K562 (cell line): Measurements from ENCODE around the gene FBXL12. TPM values are rescaled to one million over a fixed set of nuclear protein-coding genes. Genes with fewer than 3 reads are reported as not detected.

Experiments used
- ATF6 ChIP-seq: sonication (generic); formaldehyde crosslinking; IDR thresholded peaks from 2 replicates; pipeline ENCODE4 v1.4.0; 2020; ENCODE audit warnings: mild to moderate bottlenecking, missing genetic modification reagents
- BMI1 ChIP-seq: fragments of 150-350 bp; IDR thresholded peaks from 2 replicates; pipeline ENCODE4 v1.6.1; 2014; ENCODE audit warnings: low read length
- C11orf30 ChIP-seq: fragments of 450-650 bp; IDR thresholded peaks from 2 replicates; pipeline ENCODE4 v1.6.1; 2016; ENCODE audit warnings: low read depth, mild to moderate bottlenecking
- DMBX1 ChIP-seq: fragments of 250-450 bp; sonication (Bioruptor Pico); IDR thresholded peaks from 2 replicates; pipeline ENCODE4 v1.8.0; 2022; ENCODE audit warnings: inconsistent platforms, mild to moderate bottlenecking, moderate library complexity, borderline replicate concordance
- EHMT2 ChIP-seq: fragments of 450-650 bp; IDR thresholded peaks from 2 replicates; pipeline ENCODE4 v1.6.1; 2018; ENCODE audit warnings: antibody characterized with exemption
- ELF2 ChIP-seq: fragments of 250-450 bp; sonication (Bioruptor Pico); IDR thresholded peaks from 2 replicates; pipeline ENCODE4 v1.5.0; 2021; ENCODE audit warnings: mild to moderate bottlenecking
- ETV1 ChIP-seq: fragments of 450-650 bp; conservative IDR thresholded peaks from 2 replicates; pipeline ENCODE4 v1.6.1; 2016; ENCODE audit warnings: missing genetic modification characterization, control low read depth, low read depth, missing compliant biosample characterization
- GATA2 ChIP-seq: sonication (generic); formaldehyde crosslinking; IDR thresholded peaks from 2 replicates; pipeline ENCODE4 v1.4.0; 2020; ENCODE audit warnings: mild to moderate bottlenecking, missing genetic modification reagents
- HES1 ChIP-seq: fragments of 450-650 bp; IDR thresholded peaks from 2 replicates; pipeline ENCODE4 v1.6.1; 2016; ENCODE audit warnings: low read depth, mild to moderate bottlenecking, moderate library complexity
- HIVEP1 ChIP-seq: fragments of 250-450 bp; sonication (Bioruptor Pico); IDR thresholded peaks from 2 replicates; pipeline ENCODE4 v1.4.0; 2020; ENCODE audit warnings: mild to moderate bottlenecking
- IRF2 ChIP-seq: sonication (generic); formaldehyde crosslinking; IDR thresholded peaks from 2 replicates; pipeline ENCODE4 v1.8.1; 2022; ENCODE audit warnings: mild to moderate bottlenecking, missing genetic modification reagents
- MCM5 ChIP-seq: fragments of 450-650 bp; IDR thresholded peaks from 2 replicates; pipeline ENCODE4 v1.6.1; 2016; ENCODE audit warnings: low read depth
- MTA1 ChIP-seq: fragments of 450-650 bp; IDR thresholded peaks from 2 replicates; pipeline ENCODE4 v1.6.1; 2017; ENCODE audit warnings: borderline replicate concordance
- MTA3 ChIP-seq: fragments of 450-650 bp; formaldehyde crosslinking; IDR thresholded peaks from 2 replicates; pipeline ENCODE4 v1.6.1; 2017; ENCODE audit warnings: mild to moderate bottlenecking, borderline replicate concordance
- NELFE ChIP-seq: IDR thresholded peaks from 2 replicates; pipeline ENCODE4 v1.6.1; 2011; ENCODE audit warnings: mild to moderate bottlenecking; ENCODE audit not compliant: insufficient read depth, insufficient read length
- RBFOX2 ChIP-seq: fragments of 200-400 bp; formaldehyde crosslinking; IDR thresholded peaks from 2 replicates; pipeline ENCODE4 v1.6.1; 2017; ENCODE audit warnings: low read depth, mild to moderate bottlenecking, low read length, moderate library complexity
- RUNX1 ChIP-seq: sonication (generic); IDR thresholded peaks from 2 replicates; pipeline ENCODE4 v1.6.1; 2016; ENCODE audit warnings: antibody characterized with exemption, low read depth
- SFPQ ChIP-seq: fragments of 200-400 bp; formaldehyde crosslinking; IDR thresholded peaks from 2 replicates; pipeline ENCODE4 v1.6.1; 2017; ENCODE audit warnings: mild to moderate bottlenecking, low read depth, low read length, moderate library complexity
- SMARCB1 ChIP-seq: IDR thresholded peaks from 2 replicates; pipeline ENCODE4 v1.6.1; 2011; ENCODE audit warnings: improper control_type of control experiment, low read depth; ENCODE audit not compliant: insufficient read length
- TCF15 ChIP-seq: fragments of 250-450 bp; sonication (Bioruptor Pico); IDR thresholded peaks from 2 replicates; pipeline ENCODE4 v1.8.0; 2022; ENCODE audit warnings: moderate library complexity, mild to moderate bottlenecking, inconsistent platforms
- YY1 ChIP-seq, 3 experiments: IDR thresholded peaks; 2 replicates each; pipeline ENCODE4 v1.6.1; 2011; ENCODE audit warnings: low read length in 2 of 3, mild to moderate bottlenecking in 2 of 3, moderate library complexity in 2 of 3, borderline replicate concordance in 1 of 3, control low read depth in 1 of 3, low read depth in 1 of 3; ENCODE audit not compliant: insufficient read depth in 3 of 3, insufficient replicate concordance in 2 of 3, control insufficient read depth in 1 of 3, insufficient read length in 1 of 3; ENCODE audit errors: extremely low read depth in 1 of 3
- ZBTB17 ChIP-seq: fragments of 450-650 bp; formaldehyde crosslinking; IDR thresholded peaks from 2 replicates; pipeline ENCODE4 v1.4.0; 2020; ENCODE audit warnings: mild to moderate bottlenecking
- ZNF717 ChIP-seq: fragments of 250-450 bp; sonication (Bioruptor Pico); IDR thresholded peaks from 2 replicates; pipeline ENCODE4 v1.5.0; 2021
- ZNF766 ChIP-seq: fragments of 200-800 bp; sonication (Bioruptor generic); conservative IDR thresholded peaks from 2 replicates; pipeline ENCODE4 v1.6.1; 2016; ENCODE audit warnings: missing genetic modification characterization, missing compliant biosample characterization
- polyA plus RNA-seq, 8 experiments: library from polyadenylated mRNA; depleted of rRNA in 4 of 8; stranded (reverse) in 5 of 8; unstranded in 3 of 8; fragments of >200 nt; fragmentation: Nextera tagmentation in 2 of 8; fragmentation: Illumina TruSeq in 1 of 8; extraction: Ambion mirVana in 2 of 8; extraction: Trizol in 1 of 8; gene quantifications; 2 replicates each; pipeline versions ENCODE4 v1.2.1 to v1.2.3, GENCODE V29; 2011 to 2014; ENCODE audit warnings: inconsistent platforms in 1 of 8, missing spikeins in 1 of 8
- total RNA-seq, 7 experiments: library from RNA; depleted of rRNA in 6 of 7; stranded (reverse); fragments of >200 nt in 6 of 7; fragmentation: Illumina TruSeq in 2 of 7; extraction: Trizol in 2 of 7; gene quantifications; 2 replicates each; pipeline versions ENCODE4 v1.2.1 to v1.2.3, GENCODE V29; 2011 to 2021; ENCODE audit warnings: low replicate concordance in 1 of 7

FBXL12 gene
- total and polyA plus RNA-seq, 9 of the 15 experiments (the other 6 are each of a cell fraction or from before 2014, with no cell fraction given): 2.7 to 40.5 (median 26.5) TPM

GRCh38 chr19:9818734-9819595 lies at the start of gene FBXL12 (continued):
- TF ChIP-seq ATF6 (CRISPR knock-in tag) (no peak), IRF2 (no peak), YY1 (IDR thresholded peaks at IDR 0.05; ENCODE audit: borderline replicate concordance in 1 of 3, control insufficient read depth in 1 of 3, extremely low read depth in 1 of 3, insufficient read depth in 3 of 3, insufficient read length in 1 of 3, insufficient replicate concordance in 2 of 3, low read depth in 1 of 3, low read length in 2 of 3) (peak; percentile 46 to 92 (median 86)), EHMT2 (no peak), C11orf30 (peak; percentile 99), MTA3 (peak; percentile 80; the same call in 1 of the 2 replicates), ZNF717 (no peak), TCF15 (CRISPR knock-in tag) (no peak), GATA2 (CRISPR knock-in tag) (no peak), ETV1 (tag) (peak; percentile 70), ZBTB17 (CRISPR knock-in tag) (no peak; the same call in 1 of the 2 replicates), MCM5 (no peak), BMI1 (no peak), NELFE (no peak), RBFOX2 (peak; percentile 99), ZNF766 (no peak), MTA1 (peak; percentile 70; the same call in 1 of the 2 replicates), ELF2 (peak; percentile 73; the same call in 1 of the 2 replicates), SMARCB1 (no peak), HIVEP1 (no peak), SFPQ (no peak), HES1 (no peak), RUNX1 (no peak), DMBX1 (no peak)
